ENCODE results near the gene GRHPR.

GRHPR gene

DNA sequence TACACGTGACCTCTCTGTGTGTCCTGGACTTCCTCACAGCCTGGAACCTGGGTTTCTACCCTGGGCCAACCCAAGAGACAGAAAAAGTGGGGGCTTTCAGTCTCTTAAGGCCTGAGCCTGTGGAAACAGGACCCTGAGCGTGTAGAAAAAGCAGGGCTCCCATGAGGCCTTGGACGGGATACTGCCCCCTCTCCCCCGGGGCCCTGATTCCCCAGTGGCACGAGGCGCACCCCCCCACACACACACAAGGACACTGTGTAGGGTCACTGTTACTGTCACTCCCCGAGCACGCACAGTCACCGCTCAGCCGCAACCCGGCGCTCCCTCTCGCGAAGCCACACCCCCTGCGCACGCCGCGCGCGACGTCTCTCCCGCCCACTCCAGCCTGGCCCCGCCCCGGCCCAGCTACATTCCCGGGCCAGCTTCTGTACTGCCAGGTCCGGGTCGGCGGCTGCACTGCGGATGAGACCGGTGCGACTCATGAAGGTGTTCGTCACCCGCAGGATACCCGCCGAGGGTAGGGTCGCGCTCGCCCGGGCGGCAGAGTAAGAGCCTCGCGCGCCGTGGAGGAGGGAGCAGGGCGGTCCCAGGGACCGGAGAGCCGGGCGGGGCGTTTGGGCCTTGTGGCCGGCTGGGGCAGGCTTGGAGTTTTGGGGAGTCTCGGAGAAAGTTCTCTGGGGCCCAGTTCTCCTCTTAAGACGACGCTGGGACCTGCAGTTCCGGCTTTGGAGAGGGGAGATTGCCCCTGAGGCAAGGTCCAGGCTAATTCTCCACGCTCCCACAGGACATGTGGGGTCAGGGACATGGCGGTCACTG is at the start of gene GRHPR (continued):
- TF ChIP-seq KLF9 (tag by site-specific recombination; IDR thresholded peaks at IDR 0.05; ENCODE audit: low read depth) = peak; percentile 95
- TF ChIP-seq ZNF335 (tag by site-specific recombination; conservative IDR thresholded peaks at IDR 0.05) = peak; percentile 83
- TF ChIP-seq, protein P1, sequence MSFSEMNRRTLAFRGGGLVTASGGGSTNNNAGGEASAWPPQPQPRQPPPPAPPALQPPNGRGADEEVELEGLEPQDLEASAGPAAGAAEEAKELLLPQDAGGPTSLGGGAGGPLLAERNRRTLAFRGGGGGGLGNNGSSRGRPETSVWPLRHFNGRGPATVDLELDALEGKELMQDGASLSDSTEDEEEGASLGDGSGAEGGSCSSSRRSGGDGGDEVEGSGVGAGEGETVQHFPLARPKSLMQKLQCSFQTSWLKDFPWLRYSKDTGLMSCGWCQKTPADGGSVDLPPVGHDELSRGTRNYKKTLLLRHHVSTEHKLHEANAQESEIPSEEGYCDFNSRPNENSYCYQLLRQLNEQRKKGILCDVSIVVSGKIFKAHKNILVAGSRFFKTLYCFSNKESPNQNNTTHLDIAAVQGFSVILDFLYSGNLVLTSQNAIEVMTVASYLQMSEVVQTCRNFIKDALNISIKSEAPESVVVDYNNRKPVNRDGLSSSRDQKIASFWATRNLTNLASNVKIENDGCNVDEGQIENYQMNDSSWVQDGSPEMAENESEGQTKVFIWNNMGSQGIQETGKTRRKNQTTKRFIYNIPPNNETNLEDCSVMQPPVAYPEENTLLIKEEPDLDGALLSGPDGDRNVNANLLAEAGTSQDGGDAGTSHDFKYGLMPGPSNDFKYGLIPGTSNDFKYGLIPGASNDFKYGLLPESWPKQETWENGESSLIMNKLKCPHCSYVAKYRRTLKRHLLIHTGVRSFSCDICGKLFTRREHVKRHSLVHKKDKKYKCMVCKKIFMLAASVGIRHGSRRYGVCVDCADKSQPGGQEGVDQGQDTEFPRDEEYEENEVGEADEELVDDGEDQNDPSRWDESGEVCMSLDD (tag by site-specific recombination; IDR thresholded peaks at IDR 0.05) = no peak
- no peak for TF ChIP-seq GLI2 (tag by site-specific recombination; IDR thresholded peaks at IDR 0.05; ENCODE audit: borderline replicate concordance, low read depth)
- no peak for TF ChIP-seq ZNF664 (tag by site-specific recombination; IDR thresholded peaks at IDR 0.05)
- TF ChIP-seq ZFP37 (tag by site-specific recombination; IDR thresholded peaks at IDR 0.05) = no peak
- TF ChIP-seq ZNF350 (tag by site-specific recombination; IDR thresholded peaks at IDR 0.05) = no peak
- TF ChIP-seq ZNF302 (tag by site-specific recombination; IDR thresholded peaks at IDR 0.05; ENCODE audit: low read depth) = no peak
- peak; percentile 64; the same call in 1 of the 2 replicates for TF ChIP-seq ZNF600 (tag by site-specific recombination; IDR thresholded peaks at IDR 0.05)
- peak; percentile 57 for TF ChIP-seq EGR2 (tag by site-specific recombination; IDR thresholded peaks at IDR 0.05; ENCODE audit: low read depth)
- no peak for TF ChIP-seq ZNF221 (tag by site-specific recombination; IDR thresholded peaks at IDR 0.05; ENCODE audit: borderline replicate concordance)
- TF ChIP-seq ZEB2 (tag by site-specific recombination; IDR thresholded peaks at IDR 0.05) = 0 out of 2 replicates have a peak, but pooled peaks have one; percentile 21
- peak; percentile 27 for TF ChIP-seq GLIS1 (tag by site-specific recombination; IDR thresholded peaks at IDR 0.05)
- peak; percentile 82 for TF ChIP-seq ZFHX2 (tag by site-specific recombination; conservative IDR thresholded peaks at IDR 0.05)
- TF ChIP-seq PRDM1 (tag by site-specific recombination; IDR thresholded peaks at IDR 0.05) = no peak
- TF ChIP-seq, protein P2, sequence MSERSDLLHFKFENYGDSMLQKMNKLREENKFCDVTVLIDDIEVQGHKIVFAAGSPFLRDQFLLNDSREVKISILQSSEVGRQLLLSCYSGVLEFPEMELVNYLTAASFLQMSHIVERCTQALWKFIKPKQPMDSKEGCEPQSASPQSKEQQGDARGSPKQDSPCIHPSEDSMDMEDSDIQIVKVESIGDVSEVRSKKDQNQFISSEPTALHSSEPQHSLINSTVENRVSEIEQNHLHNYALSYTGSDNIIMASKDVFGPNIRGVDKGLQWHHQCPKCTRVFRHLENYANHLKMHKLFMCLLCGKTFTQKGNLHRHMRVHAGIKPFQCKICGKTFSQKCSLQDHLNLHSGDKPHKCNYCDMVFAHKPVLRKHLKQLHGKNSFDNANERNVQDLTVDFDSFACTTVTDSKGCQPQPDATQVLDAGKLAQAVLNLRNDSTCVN (tag by site-specific recombination; optimal IDR thresholded peaks at IDR 0.05) = peak; percentile 95
- TF ChIP-seq, protein P3, sequence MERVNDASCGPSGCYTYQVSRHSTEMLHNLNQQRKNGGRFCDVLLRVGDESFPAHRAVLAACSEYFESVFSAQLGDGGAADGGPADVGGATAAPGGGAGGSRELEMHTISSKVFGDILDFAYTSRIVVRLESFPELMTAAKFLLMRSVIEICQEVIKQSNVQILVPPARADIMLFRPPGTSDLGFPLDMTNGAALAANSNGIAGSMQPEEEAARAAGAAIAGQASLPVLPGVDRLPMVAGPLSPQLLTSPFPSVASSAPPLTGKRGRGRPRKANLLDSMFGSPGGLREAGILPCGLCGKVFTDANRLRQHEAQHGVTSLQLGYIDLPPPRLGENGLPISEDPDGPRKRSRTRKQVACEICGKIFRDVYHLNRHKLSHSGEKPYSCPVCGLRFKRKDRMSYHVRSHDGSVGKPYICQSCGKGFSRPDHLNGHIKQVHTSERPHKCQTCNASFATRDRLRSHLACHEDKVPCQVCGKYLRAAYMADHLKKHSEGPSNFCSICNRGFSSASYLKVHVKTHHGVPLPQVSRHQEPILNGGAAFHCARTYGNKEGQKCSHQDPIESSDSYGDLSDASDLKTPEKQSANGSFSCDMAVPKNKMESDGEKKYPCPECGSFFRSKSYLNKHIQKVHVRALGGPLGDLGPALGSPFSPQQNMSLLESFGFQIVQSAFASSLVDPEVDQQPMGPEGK (tag by site-specific recombination; IDR thresholded peaks at IDR 0.05) = peak; percentile 79
- peak; percentile 65; the same call in 1 of the 2 replicates for TF ChIP-seq KLF16 (tag by site-specific recombination; IDR thresholded peaks at IDR 0.05)
- TF ChIP-seq ZBTB17 (tag by site-specific recombination; IDR thresholded peaks at IDR 0.05) = peak; percentile 65; the same call in 1 of the 2 replicates
- TF ChIP-seq GLIS2 (tag by site-specific recombination; IDR thresholded peaks at IDR 0.05) = peak; percentile 67
- TF ChIP-seq, protein P4, sequence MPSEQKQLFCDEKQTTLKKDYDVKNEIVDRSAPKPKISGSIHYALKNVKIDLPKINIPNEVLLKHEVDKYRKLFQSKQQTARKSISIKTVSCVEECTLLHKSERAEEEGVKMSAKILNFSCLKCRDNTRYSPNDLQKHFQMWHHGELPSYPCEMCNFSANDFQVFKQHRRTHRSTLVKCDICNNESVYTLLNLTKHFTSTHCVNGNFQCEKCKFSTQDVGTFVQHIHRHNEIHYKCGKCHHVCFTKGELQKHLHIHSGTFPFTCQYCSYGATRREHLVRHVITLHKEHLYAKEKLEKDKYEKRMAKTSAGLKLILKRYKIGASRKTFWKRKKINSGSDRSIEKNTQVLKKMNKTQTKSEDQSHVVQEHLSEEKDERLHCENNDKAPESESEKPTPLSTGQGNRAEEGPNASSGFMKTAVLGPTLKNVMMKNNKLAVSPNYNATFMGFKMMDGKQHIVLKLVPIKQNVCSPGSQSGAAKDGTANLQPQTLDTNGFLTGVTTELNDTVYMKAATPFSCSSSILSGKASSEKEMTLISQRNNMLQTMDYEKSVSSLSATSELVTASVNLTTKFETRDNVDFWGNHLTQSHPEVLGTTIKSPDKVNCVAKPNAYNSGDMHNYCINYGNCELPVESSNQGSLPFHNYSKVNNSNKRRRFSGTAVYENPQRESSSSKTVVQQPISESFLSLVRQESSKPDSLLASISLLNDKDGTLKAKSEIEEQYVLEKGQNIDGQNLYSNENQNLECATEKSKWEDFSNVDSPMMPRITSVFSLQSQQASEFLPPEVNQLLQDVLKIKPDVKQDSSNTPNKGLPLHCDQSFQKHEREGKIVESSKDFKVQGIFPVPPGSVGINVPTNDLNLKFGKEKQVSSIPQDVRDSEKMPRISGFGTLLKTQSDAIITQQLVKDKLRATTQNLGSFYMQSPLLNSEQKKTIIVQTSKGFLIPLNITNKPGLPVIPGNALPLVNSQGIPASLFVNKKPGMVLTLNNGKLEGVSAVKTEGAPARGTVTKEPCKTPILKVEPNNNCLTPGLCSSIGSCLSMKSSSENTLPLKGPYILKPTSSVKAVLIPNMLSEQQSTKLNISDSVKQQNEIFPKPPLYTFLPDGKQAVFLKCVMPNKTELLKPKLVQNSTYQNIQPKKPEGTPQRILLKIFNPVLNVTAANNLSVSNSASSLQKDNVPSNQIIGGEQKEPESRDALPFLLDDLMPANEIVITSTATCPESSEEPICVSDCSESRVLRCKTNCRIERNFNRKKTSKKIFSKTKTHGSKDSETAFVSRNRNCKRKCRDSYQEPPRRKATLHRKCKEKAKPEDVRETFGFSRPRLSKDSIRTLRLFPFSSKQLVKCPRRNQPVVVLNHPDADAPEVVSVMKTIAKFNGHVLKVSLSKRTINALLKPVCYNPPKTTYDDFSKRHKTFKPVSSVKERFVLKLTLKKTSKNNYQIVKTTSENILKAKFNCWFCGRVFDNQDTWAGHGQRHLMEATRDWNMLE (tag by site-specific recombination; conservative IDR thresholded peaks at IDR 0.05; ENCODE audit: low read depth) = no peak
- TF ChIP-seq, protein P5, sequence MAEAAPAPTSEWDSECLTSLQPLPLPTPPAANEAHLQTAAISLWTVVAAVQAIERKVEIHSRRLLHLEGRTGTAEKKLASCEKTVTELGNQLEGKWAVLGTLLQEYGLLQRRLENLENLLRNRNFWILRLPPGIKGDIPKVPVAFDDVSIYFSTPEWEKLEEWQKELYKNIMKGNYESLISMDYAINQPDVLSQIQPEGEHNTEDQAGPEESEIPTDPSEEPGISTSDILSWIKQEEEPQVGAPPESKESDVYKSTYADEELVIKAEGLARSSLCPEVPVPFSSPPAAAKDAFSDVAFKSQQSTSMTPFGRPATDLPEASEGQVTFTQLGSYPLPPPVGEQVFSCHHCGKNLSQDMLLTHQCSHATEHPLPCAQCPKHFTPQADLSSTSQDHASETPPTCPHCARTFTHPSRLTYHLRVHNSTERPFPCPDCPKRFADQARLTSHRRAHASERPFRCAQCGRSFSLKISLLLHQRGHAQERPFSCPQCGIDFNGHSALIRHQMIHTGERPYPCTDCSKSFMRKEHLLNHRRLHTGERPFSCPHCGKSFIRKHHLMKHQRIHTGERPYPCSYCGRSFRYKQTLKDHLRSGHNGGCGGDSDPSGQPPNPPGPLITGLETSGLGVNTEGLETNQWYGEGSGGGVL (tag by site-specific recombination; IDR thresholded peaks at IDR 0.05) = peak; percentile 54; the same call in 1 of the 2 replicates
- TF ChIP-seq ZNF624 (tag by site-specific recombination; IDR thresholded peaks at IDR 0.05) = no peak
- TF ChIP-seq, protein P6, sequence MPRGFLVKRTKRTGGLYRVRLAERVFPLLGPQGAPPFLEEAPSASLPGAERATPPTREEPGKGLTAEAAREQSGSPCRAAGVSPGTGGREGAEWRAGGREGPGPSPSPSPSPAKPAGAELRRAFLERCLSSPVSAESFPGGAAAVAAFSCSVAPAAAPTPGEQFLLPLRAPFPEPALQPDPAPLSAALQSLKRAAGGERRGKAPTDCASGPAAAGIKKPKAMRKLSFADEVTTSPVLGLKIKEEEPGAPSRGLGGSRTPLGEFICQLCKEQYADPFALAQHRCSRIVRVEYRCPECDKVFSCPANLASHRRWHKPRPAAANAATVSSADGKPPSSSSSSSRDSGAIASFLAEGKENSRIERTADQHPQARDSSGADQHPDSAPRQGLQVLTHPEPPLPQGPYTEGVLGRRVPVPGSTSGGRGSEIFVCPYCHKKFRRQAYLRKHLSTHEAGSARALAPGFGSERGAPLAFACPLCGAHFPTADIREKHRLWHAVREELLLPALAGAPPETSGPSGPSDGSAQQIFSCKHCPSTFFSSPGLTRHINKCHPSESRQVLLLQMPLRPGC (tag by site-specific recombination; IDR thresholded peaks at IDR 0.05) = no peak
- no peak for TF ChIP-seq ZNF239 (tag by site-specific recombination; IDR thresholded peaks at IDR 0.05)
